IMR-90 (cell line): ENCODE results near the gene CDON. TPM values are rescaled to one million over a fixed set of nuclear protein-coding genes. Genes with fewer than 3 reads are reported as not detected.
A peak's percentile ranks its signal among the peaks of the same experiment; 100 is the strongest.

Experiments
- ATAC-seq: fragments of 200-7000 bp; cut with Tn5 transposase; 2 replicates; pipeline ENCODE4 v1.9.1; 2020; ENCODE audit warnings: low read depth, mild to moderate bottlenecking, moderate library complexity
- BruUV-seq: library from RNA; stranded (reverse); fragments of 400-500 nt; replicated peaks from 2 replicates; lab custom pipeline; 2021; lab: Mats Ljungman, UMichigan
- CTCF ChIA-PET: fragments of 300-600 bp; formaldehyde crosslinking; extraction: SDS; loops from one replicate; lab custom pipeline; 2021; ENCODE audit warnings: antibody characterized with exemption; lab: Yijun Ruan, JAX
- POLR2A ChIA-PET: fragments of 300-600 bp; sonication (Branson Sonifier 250); formaldehyde crosslinking; loops from one replicate; lab custom pipeline; 2022; ENCODE audit warnings: antibody characterized with exemption; ENCODE audit not compliant: unreplicated experiment; lab: Charles Lee
- DNase-seq: peaks from one replicate; pipeline ENCODE4 v3.0.0; 2013
- H2AFZ ChIP-seq: replicated peaks from 2 replicates; pipeline ENCODE3; 2013; ENCODE audit warnings: low read length, mild to moderate bottlenecking; ENCODE audit not compliant: poor library complexity
- H2AK5ac ChIP-seq: 2 replicates; pipeline ENCODE4 v1.6.1; 2013; ENCODE audit warnings: low read depth, low read length, inconsistent platforms
- H2AK9ac ChIP-seq: replicated peaks from 2 replicates; pipeline ENCODE3; 2013; ENCODE audit warnings: mild to moderate bottlenecking, low read depth, low read length, moderate library complexity; ENCODE audit not compliant: poor library complexity
- H2BK120ac ChIP-seq: 2 replicates; pipeline ENCODE4 v1.6.1; 2013; ENCODE audit warnings: low read depth, low read length, inconsistent platforms
- H2BK15ac ChIP-seq: 3 replicates; pipeline ENCODE4 v1.6.1; 2013; ENCODE audit warnings: low read depth, low read length, inconsistent platforms
- H2BK20ac ChIP-seq: 2 replicates; pipeline ENCODE4 v1.6.1; 2013; ENCODE audit warnings: low read depth, mild to moderate bottlenecking, inconsistent platforms, low read length, moderate library complexity
- H2BK5ac ChIP-seq: 2 replicates; pipeline ENCODE4 v1.6.1; 2013; ENCODE audit warnings: mild to moderate bottlenecking, low read depth, low read length, inconsistent platforms; ENCODE audit not compliant: poor library complexity, severe bottlenecking
- H3K14ac ChIP-seq: replicated peaks from 2 replicates; pipeline ENCODE4 v1.6.1; 2013; ENCODE audit warnings: low read depth, low read length, inconsistent platforms
- H3K18ac ChIP-seq: 2 replicates; pipeline ENCODE4 v1.6.1; 2013; ENCODE audit warnings: low read depth, low read length, control low read depth
- H3K23ac ChIP-seq: 2 replicates; pipeline ENCODE4 v1.6.1; 2013; ENCODE audit warnings: low read depth, low read length, inconsistent platforms
- H3K27ac ChIP-seq: 2 replicates; pipeline ENCODE4 v1.5.1; 2013; ENCODE audit warnings: mild to moderate bottlenecking, control low read depth, low read length; ENCODE audit not compliant: insufficient read depth
- H3K27me3 ChIP-seq: 2 replicates; pipeline ENCODE4 v1.6.1; 2013; ENCODE audit warnings: low read length; ENCODE audit not compliant: control insufficient read depth, insufficient read depth
- H3K36me3 ChIP-seq: 2 replicates; pipeline ENCODE4 v1.6.1; 2013; ENCODE audit warnings: low read length, mixed read lengths; ENCODE audit not compliant: control insufficient read depth, insufficient read depth
- H3K4ac ChIP-seq: 2 replicates; pipeline ENCODE4 v1.6.1; 2013; ENCODE audit warnings: low read depth, low read length, inconsistent platforms
- H3K4me1 ChIP-seq: 2 replicates; pipeline ENCODE4 v1.6.1; 2013; ENCODE audit warnings: low read length, mixed read lengths; ENCODE audit not compliant: control insufficient read depth, insufficient read depth
- H3K4me2 ChIP-seq: 2 replicates; pipeline ENCODE4 v1.6.1; 2013; ENCODE audit warnings: low read depth, mild to moderate bottlenecking, control low read depth, low read length, moderate library complexity
- H3K4me3 ChIP-seq: 2 replicates; pipeline ENCODE4 v1.5.1; 2013; ENCODE audit warnings: low read depth, mild to moderate bottlenecking, control low read depth, low read length, moderate library complexity; ENCODE audit not compliant: insufficient read depth
- H3K56ac ChIP-seq: 2 replicates; pipeline ENCODE4 v1.6.1; 2013; ENCODE audit warnings: low read length, inconsistent platforms; ENCODE audit not compliant: insufficient read depth; ENCODE audit errors: extremely low read depth
- H3K79me1 ChIP-seq, 2 experiments: 2 replicates each; pipeline ENCODE4 v1.6.1; 2013; ENCODE audit warnings: low read length in 2 of 2, inconsistent platforms in 1 of 2, low read depth in 1 of 2
- H3K9ac ChIP-seq: 2 replicates; pipeline ENCODE4 v1.6.1; 2013; ENCODE audit warnings: low read depth, low read length, control low read depth
- H3K9me1 ChIP-seq: 2 replicates; pipeline ENCODE4 v1.6.1; 2013; ENCODE audit warnings: low read length, inconsistent platforms; ENCODE audit not compliant: insufficient read depth
- H3K9me3 ChIP-seq: 2 replicates; pipeline ENCODE4 v1.6.1; 2013; ENCODE audit warnings: low read length; ENCODE audit not compliant: control insufficient read depth, insufficient read depth
- H4K20me1 ChIP-seq: 2 replicates; pipeline ENCODE4 v1.6.1; 2013; ENCODE audit warnings: low read length, inconsistent platforms; ENCODE audit not compliant: insufficient read depth
- H4K5ac ChIP-seq: 2 replicates; pipeline ENCODE4 v1.6.1; 2013; ENCODE audit warnings: mild to moderate bottlenecking, low read depth, low read length, control low read depth
- H4K8ac ChIP-seq, 2 experiments: 2 replicates each; pipeline ENCODE4 v1.6.1; 2013; ENCODE audit warnings: low read depth in 2 of 2, low read length in 2 of 2, control low read depth in 1 of 2, inconsistent platforms in 1 of 2
- H4K91ac ChIP-seq: 2 replicates; pipeline ENCODE4 v1.6.1; 2013; ENCODE audit warnings: low read depth, low read length, inconsistent platforms; ENCODE audit not compliant: insufficient read depth
- BHLHE40 ChIP-seq: fragments of 150-350 bp; IDR thresholded peaks from 2 replicates; pipeline ENCODE4 v1.6.1; 2016; ENCODE audit warnings: mild to moderate bottlenecking, low read depth, low read length
- CEBPB ChIP-seq: IDR thresholded peaks from 2 replicates; pipeline ENCODE4 v1.6.1; 2012; ENCODE audit warnings: low read depth, low read length, improper control_type of control experiment
- CHD1 ChIP-seq: IDR thresholded peaks from 2 replicates; pipeline ENCODE4 v1.6.1; 2012; ENCODE audit warnings: low read depth, low read length, improper control_type of control experiment
- CTCF ChIP-seq: conservative IDR thresholded peaks from 2 replicates; pipeline ENCODE4 v1.5.1; 2012; ENCODE audit warnings: mild to moderate bottlenecking, low read depth, low read length, improper control_type of control experiment
- ELK1 ChIP-seq: fragments of 150-350 bp; IDR thresholded peaks from 2 replicates; pipeline ENCODE4 v1.6.1; 2016; ENCODE audit warnings: low read depth, mild to moderate bottlenecking, low read length, moderate library complexity, borderline replicate concordance
- FOS ChIP-seq: fragments of 150-350 bp; IDR thresholded peaks from 2 replicates; pipeline ENCODE4 v1.6.1; 2016; ENCODE audit warnings: low read depth, low read length
- MAFK ChIP-seq: IDR thresholded peaks from 2 replicates; pipeline ENCODE4 v1.6.1; 2012; ENCODE audit warnings: low read depth, low read length, improper control_type of control experiment
- MAZ ChIP-seq: IDR thresholded peaks from 2 replicates; pipeline ENCODE4 v1.6.1; 2012; ENCODE audit warnings: low read depth, mild to moderate bottlenecking, low read length, improper control_type of control experiment, moderate library complexity, borderline replicate concordance
- MXI1 ChIP-seq: IDR thresholded peaks from 2 replicates; pipeline ENCODE4 v1.6.1; 2012; ENCODE audit warnings: low read depth, mild to moderate bottlenecking, low read length, moderate library complexity, borderline replicate concordance
- NFE2L2 ChIP-seq: fragments of 150-350 bp; IDR thresholded peaks from 2 replicates; pipeline ENCODE4 v1.6.1; 2016; ENCODE audit warnings: low read depth, mild to moderate bottlenecking, low read length
- RAD21 ChIP-seq: IDR thresholded peaks from 2 replicates; pipeline ENCODE4 v1.6.1; 2012; ENCODE audit warnings: low read length, improper control_type of control experiment
- RCOR1 ChIP-seq: IDR thresholded peaks from 2 replicates; pipeline ENCODE4 v1.6.1; 2012; ENCODE audit warnings: mild to moderate bottlenecking, low read length, improper control_type of control experiment; ENCODE audit not compliant: insufficient replicate concordance
- RFX5 ChIP-seq: IDR thresholded peaks from 2 replicates; pipeline ENCODE4 v1.8.0; 2012; ENCODE audit warnings: low read depth, mild to moderate bottlenecking, low read length, moderate library complexity
- SMC3 ChIP-seq: fragments of 150-350 bp; IDR thresholded peaks from 2 replicates; pipeline ENCODE4 v1.6.1; 2016; ENCODE audit warnings: low read depth, mild to moderate bottlenecking, antibody characterized with exemption, low read length, moderate library complexity
- USF2 ChIP-seq: fragments of 150-350 bp; IDR thresholded peaks from 2 replicates; pipeline ENCODE4 v1.6.1; 2017; ENCODE audit warnings: mild to moderate bottlenecking, antibody characterized with exemption, low read length, low read depth
- WGBS, 2 experiments: methylation state at CpG; one replicate each; pipeline versions ENCODE4 v1.1.5 to v1.1.7; 2013; ENCODE audit warnings: missing lambda C conversion rate in 2 of 2; ENCODE audit not compliant: insufficient read length in 1 of 2; ENCODE audit errors: extremely low coverage in 2 of 2; 5-methylcytosine and 5-hydroxymethylcytosine counted together
- dilution Hi-C: fragments of 300-500 bp; cut with HindIII; formaldehyde crosslinking; loops from one replicate; pipeline ENCODE4 v1.14.3; 2018; ENCODE audit warnings: low sequenced_read_pairs; ENCODE audit not compliant: unreplicated experiment
- in situ Hi-C: fragments of 300-500 bp; cut with MboI; formaldehyde crosslinking; loops from 3 replicates; pipeline ENCODE4 v1.14.3; 2019; ENCODE audit warnings: low sequenced_read_pairs, inconsistent platforms, mixed read lengths
- intact Hi-C: fragments of 100-400 bp; cut with micrococcal nuclease; formaldehyde crosslinking; loops from 2 replicates; pipeline ENCODE4 v1.10.0; 2022
- polyA plus RNA-seq, 3 experiments: library from polyadenylated mRNA; depleted of rRNA; stranded (reverse); fragments of >200 nt; gene quantifications; 2 replicates each; pipeline ENCODE4 v1.2.3, GENCODE V29; 2012; ENCODE audit warnings: low replicate concordance in 1 of 3
- total RNA-seq: library from RNA; depleted of rRNA; stranded (reverse); fragments of >200 nt; gene quantifications from 2 replicates; pipeline ENCODE4 v1.2.3, GENCODE V29; 2012

Gene CDON
- total and polyA plus RNA-seq, 2 of the 4 experiments (the other 2 are of a cell fraction) = 1.2 to 3.8 TPM

GRCh38 chr11:125956391-125957134, 106.1 kb downstream of the CDON start:
- H3K23ac ChIP-seq = no peak overlapping the region
- H2BK15ac ChIP-seq = no peak overlapping the region
- in situ Hi-C loops (no loop called here), intact Hi-C loops (no loop called here), dilution Hi-C loops (no loop called here)
- H3K18ac ChIP-seq = no peak overlapping the region
- no peaks in the 10 kb centered on the region for H4K20me1 ChIP-seq
- no peaks in the 10 kb centered on the region for H3K9me1 ChIP-seq
- no peak overlapping the region for H2BK5ac ChIP-seq
- no peak overlapping the region for H3K4ac ChIP-seq
- 69% methylated on average over 14 of the region's 22 CpGs; no CpG with 5 or more reads in 1 of the 2 experiments for WGBS, 2 experiments
- H2BK20ac ChIP-seq = no peak overlapping the region
- H3K9ac ChIP-seq = no peak overlapping the region
- H2AK5ac ChIP-seq = no peak overlapping the region
- H2AK9ac ChIP-seq = no peak overlapping the region
- no peak overlapping the region for H4K5ac ChIP-seq
- H3K56ac ChIP-seq = no peak overlapping the region
- H4K91ac ChIP-seq = no peak overlapping the region
- H3K27me3 ChIP-seq = peaks cover 4% of the 10 kb centered on the region
- CTCF ChIA-PET = interaction anchor here (0.5 to 0.9 kb wide), 3 partner anchors 14 to 172 kb away, joined by 3 to 4 read pairs (median 3); no protein-coding TSS in a partner anchor
- H3K9me3 ChIP-seq = no peaks in the 10 kb centered on the region
- BruUV-seq = no TSS peak
- no peak overlapping the region for H3K4me2 ChIP-seq
- H2AFZ ChIP-seq = no peak overlapping the region
- TF ChIP-seq USF2 (no peak), MAFK (no peak), RFX5 (no peak), BHLHE40 (no peak), ELK1 (no peak), RCOR1 (no peak), MAZ (no peak), CHD1 (no peak), SMC3 (no peak), RAD21 (no peak), NFE2L2 (no peak), FOS (no peak), MXI1 (no peak), CEBPB (no peak), CTCF (no peak)
- H3K36me3 ChIP-seq = no peaks in the 10 kb centered on the region
- ATAC-seq (no peak), DNase-seq (peak; percentile 7)
- no peak overlapping the region for H3K27ac ChIP-seq
- no peak overlapping the region for H2BK120ac ChIP-seq
- H3K79me1 ChIP-seq = no peaks in the 10 kb centered on the region
- H3K14ac ChIP-seq = no peak overlapping the region
- H3K4me1 ChIP-seq = no peaks in the 10 kb centered on the region
- H4K8ac ChIP-seq = no peak overlapping the region
- POLR2A ChIA-PET = interaction anchor here (0.6 kb wide), 1 partner anchor 1908 kb away, joined by 3 read pairs; no protein-coding TSS in a partner anchor
- no peak overlapping the region for H3K4me3 ChIP-seq
